H1 (cell line): ENCODE results near the gene HMSD. TPM values are rescaled to one million over a fixed set of nuclear protein-coding genes. Genes with fewer than 3 reads are reported as not detected.

ENCODE experiments used
- CTCF ChIA-PET: fragments of 300-600 bp; sonication (Branson Sonifier 250); formaldehyde crosslinking; loops from one replicate; lab custom pipeline; 2021; ENCODE audit not compliant: partially characterized antibody; lab: Charles Lee
- POLR2A ChIA-PET: fragments of 300-600 bp; sonication (Branson Sonifier 250); formaldehyde crosslinking; loops from one replicate; lab custom pipeline; 2021; ENCODE audit warnings: inconsistent platforms; ENCODE audit not compliant: partially characterized antibody; lab: Charles Lee
- DNase-seq, 2 experiments: peaks; one replicate each; pipeline versions ENCODE4 v3.0.0 to v3.0.0-alpha.2; 2010 to 2022; ENCODE audit warnings: low spot score in 2 of 2, low read depth in 1 of 2, mixed read lengths in 1 of 2
- FAIRE-seq: peaks from 2 replicates; lab custom pipeline; 2011; peaks lifted over from hg19 to GRCh38; lab: Jason Lieb, UNC
- H2AFZ ChIP-seq: 2 replicates; pipeline ENCODE4 v1.8.1; 2012; ENCODE audit warnings: low read length, inconsistent platforms
- H2AK5ac ChIP-seq: 2 replicates; pipeline ENCODE4 v1.6.1; 2013; ENCODE audit warnings: low read depth, low read length
- H2BK120ac ChIP-seq: replicated peaks from 2 replicates; pipeline ENCODE3; 2013; ENCODE audit warnings: low read depth, low read length, inconsistent platforms
- H2BK12ac ChIP-seq: 2 replicates; pipeline ENCODE4 v1.6.1; 2013; ENCODE audit warnings: low read depth, low read length
- H2BK15ac ChIP-seq: 2 replicates; pipeline ENCODE4 v1.6.1; 2013; ENCODE audit warnings: low read length
- H2BK20ac ChIP-seq: 2 replicates; pipeline ENCODE4 v1.6.1; 2013; ENCODE audit warnings: low read length
- H2BK5ac ChIP-seq: 2 replicates; pipeline ENCODE4 v1.6.1; 2013; ENCODE audit warnings: low read depth, low read length
- H3K14ac ChIP-seq: 2 replicates; pipeline ENCODE4 v1.6.1; 2013; ENCODE audit warnings: inconsistent platforms; ENCODE audit not compliant: insufficient read length
- H3K18ac ChIP-seq: 2 replicates; pipeline ENCODE4 v1.6.1; 2013; ENCODE audit warnings: low read length; ENCODE audit errors: extremely low read depth
- H3K23ac ChIP-seq: 2 replicates; pipeline ENCODE4 v1.6.1; 2013; ENCODE audit warnings: inconsistent platforms; ENCODE audit not compliant: insufficient read length
- H3K23me2 ChIP-seq: 2 replicates; pipeline ENCODE4 v1.6.1; 2013; ENCODE audit warnings: low read depth, low read length
- H3K27ac ChIP-seq: 2 replicates; pipeline ENCODE4 v1.6.1; 2011; ENCODE audit warnings: low read depth, low read length, inconsistent platforms
- H3K27me3 ChIP-seq, 4 experiments: replicated peaks in 1 of 4; 1 replicate in 1 of 4; 2 replicates in 3 of 4; pipeline versions ENCODE4 v1.6.1 to v1.8.1; 2011 to 2013; ENCODE audit warnings: low read length in 3 of 4, mild to moderate bottlenecking in 3 of 4, inconsistent platforms in 2 of 4, mixed read lengths in 2 of 4, moderate library complexity in 1 of 4; ENCODE audit not compliant: control insufficient read depth in 3 of 4, insufficient read depth in 3 of 4; ENCODE audit errors: extremely low read depth in 1 of 4
- H3K36me3 ChIP-seq, 4 experiments: 2 replicates each; pipeline versions ENCODE4 v1.6.1 to v1.8.1; 2011 to 2013; ENCODE audit warnings: mild to moderate bottlenecking in 4 of 4, low read length in 3 of 4, moderate library complexity in 2 of 4, control low read depth in 1 of 4, inconsistent platforms in 1 of 4; ENCODE audit not compliant: insufficient read depth in 4 of 4, control insufficient read depth in 2 of 4
- H3K4ac ChIP-seq: replicated peaks from 2 replicates; pipeline ENCODE3; 2013; ENCODE audit warnings: low read length, low read depth, mixed read lengths, inconsistent platforms; ENCODE audit not compliant: insufficient read length
- H3K4me1 ChIP-seq, 4 experiments: replicated peaks in 1 of 4; 1 replicate in 1 of 4; 2 replicates in 3 of 4; pipeline versions ENCODE4 v1.6.1 to v1.8.1; 2011 to 2013; ENCODE audit warnings: low read length in 3 of 4, inconsistent platforms in 2 of 4, mixed read lengths in 1 of 4; ENCODE audit not compliant: insufficient read depth in 4 of 4, control insufficient read depth in 3 of 4
- H3K4me2 ChIP-seq, 2 experiments: 2 replicates each; pipeline versions ENCODE4 v1.6.1 to v1.8.1; 2011 to 2013; ENCODE audit warnings: low read depth in 2 of 2, low read length in 2 of 2, control low read depth in 1 of 2, inconsistent platforms in 1 of 2, mild to moderate bottlenecking in 1 of 2; ENCODE audit not compliant: insufficient read depth in 1 of 2
- H3K4me3 ChIP-seq, 4 experiments: fragments of 200-600, 300-600 bp in 1 of 4; sonication (generic), shearing (Covaris generic), sonication (Bioruptor Twin) in 1 of 4; 2 replicates each; pipeline versions ENCODE4 v1.5.1 to v1.8.1; 2011 to 2016; ENCODE audit warnings: low read length in 4 of 4, low read depth in 3 of 4, control low read depth in 2 of 4, inconsistent platforms in 2 of 4, mild to moderate bottlenecking in 2 of 4, mixed read lengths in 1 of 4, moderate library complexity in 1 of 4; ENCODE audit not compliant: insufficient read depth in 2 of 4; ENCODE audit errors: extremely low read depth in 1 of 4
- H3K56ac ChIP-seq: replicated peaks from 2 replicates; pipeline ENCODE3; 2013; ENCODE audit warnings: low read depth, mild to moderate bottlenecking, mixed read lengths, low read length, inconsistent platforms; ENCODE audit not compliant: insufficient read length
- H3K79me1 ChIP-seq: 2 replicates; pipeline ENCODE4 v1.6.1; 2013; ENCODE audit warnings: low read depth, low read length, control low read depth
- H3K79me2 ChIP-seq, 2 experiments: 2 replicates each; pipeline versions ENCODE4 v1.6.1 to v1.8.1; 2012 to 2013; ENCODE audit warnings: low read length in 2 of 2, mild to moderate bottlenecking in 2 of 2, inconsistent platforms in 1 of 2; ENCODE audit not compliant: insufficient read depth in 2 of 2, control insufficient read depth in 1 of 2
- H3K9ac ChIP-seq, 4 experiments: replicated peaks in 1 of 4; 1 replicate in 1 of 4; 2 replicates in 3 of 4; pipeline versions ENCODE4 v1.6.1 to v1.8.1; 2011 to 2013; ENCODE audit warnings: low read depth in 3 of 4, low read length in 3 of 4, control low read depth in 2 of 4, mild to moderate bottlenecking in 2 of 4, moderate library complexity in 2 of 4, inconsistent platforms in 1 of 4; ENCODE audit errors: extremely low read depth in 1 of 4
- H3K9me3 ChIP-seq, 2 experiments: 2 replicates each; pipeline versions ENCODE4 v1.6.1 to v1.8.1; 2012 to 2013; ENCODE audit warnings: mild to moderate bottlenecking in 2 of 2, moderate library complexity in 2 of 2, control low read depth in 1 of 2, inconsistent platforms in 1 of 2, low read depth in 1 of 2, low read length in 1 of 2, mixed read lengths in 1 of 2; ENCODE audit not compliant: insufficient read depth in 2 of 2
- H4K20me1 ChIP-seq, 2 experiments: replicated peaks in 1 of 2; 2 replicates each; pipeline versions ENCODE3 to v1.8.1; 2011 to 2013; ENCODE audit warnings: inconsistent platforms in 2 of 2, low read length in 2 of 2, mild to moderate bottlenecking in 1 of 2; ENCODE audit not compliant: insufficient read depth in 2 of 2, control insufficient read depth in 1 of 2
- H4K5ac ChIP-seq: 2 replicates; pipeline ENCODE4 v1.6.1; 2013; ENCODE audit warnings: low read length, low read depth, mixed read lengths, inconsistent platforms; ENCODE audit not compliant: insufficient read length
- H4K8ac ChIP-seq: 2 replicates; pipeline ENCODE4 v1.8.0; 2013; ENCODE audit warnings: mild to moderate bottlenecking, moderate library complexity, low read length, inconsistent platforms; ENCODE audit not compliant: insufficient read depth; ENCODE audit errors: extremely low read depth
- H4K91ac ChIP-seq: replicated peaks from 2 replicates; pipeline ENCODE3; 2013; ENCODE audit warnings: low read length, mixed read lengths, inconsistent platforms; ENCODE audit not compliant: insufficient read length
- MAX ChIP-seq: IDR thresholded peaks from 2 replicates; pipeline ENCODE4 v1.6.1; 2012; ENCODE audit warnings: inconsistent platforms
- SIN3A ChIP-seq, 2 experiments: IDR thresholded peaks in 1 of 2; conservative IDR thresholded peaks in 1 of 2; 2 replicates each; pipeline ENCODE4 v1.6.1; 2011 to 2012; ENCODE audit warnings: low read length in 2 of 2, improper control_type of control experiment in 1 of 2, low read depth in 1 of 2, mild to moderate bottlenecking in 1 of 2
- TEAD4 ChIP-seq: IDR thresholded peaks from 2 replicates; pipeline ENCODE4 v1.6.1; 2012; ENCODE audit warnings: low read depth, low read length, inconsistent platforms, mixed read lengths
- WGBS, 2 experiments: shearing (Covaris generic) in 1 of 2; methylation state at CpG; one replicate each; pipeline versions ENCODE4 v1.1.6 to v1.1.7; 2013 to 2015; ENCODE audit warnings: low lambda C conversion rate in 2 of 2, mixed read lengths in 2 of 2, inconsistent platforms in 1 of 2, low coverage in 1 of 2, missing lambda C conversion rate in 1 of 2; ENCODE audit not compliant: insufficient replicate concordance in 2 of 2, insufficient coverage in 1 of 2, insufficient read length in 1 of 2; ENCODE audit errors: extremely low coverage in 1 of 2, missing lambda C conversion rate in 1 of 2; 5-methylcytosine and 5-hydroxymethylcytosine counted together
- polyA plus RNA-seq, 7 experiments: library from polyadenylated mRNA; depleted of rRNA in 3 of 7; stranded (reverse) in 5 of 7; unstranded in 2 of 7; fragments of >200 nt in 5 of 7; fragments of 200-250 nt in 2 of 7; gene quantifications; 1 replicate in 5 of 7; 2 replicates in 1 of 7; 4 replicates in 1 of 7; pipeline versions ENCODE4 v1.2.1 to v1.2.3, GENCODE V29; 2011 to 2013; ENCODE audit warnings: missing spikeins in 2 of 7, mixed read lengths in 2 of 7
- total RNA-seq: library from RNA; stranded (reverse); fragmentation: NEBNext Ultra II Directional; extraction: Animal tissue kit (Norgen Biotek cat#: 25700); gene quantifications from 2 replicates; pipeline ENCODE4 v1.2.1, GENCODE V29; 2021

Gene HMSD
- total and polyA plus RNA-seq, 2 of the 8 experiments (the other 6 are each of a cell fraction or from before 2014, with no cell fraction given) = 1.3 to 3.0 TPM

- no peak for FAIRE-seq
- POLR2A ChIA-PET = interaction anchor here (0.7 to 1.7 kb wide), 2 partner anchors 29 to 645 kb away, joined by 3 to 4 read pairs; no protein-coding TSS in a partner anchor
Observed at GRCh38 chr18:63971320-63972001, 22.4 kb downstream of the HMSD start.

More at GRCh38 chr18:63971320-63972001, 22.4 kb downstream of the HMSD start:
- H2AFZ ChIP-seq = peak overlapping the region; percentile 73
- no peak overlapping the region for H2BK120ac ChIP-seq
- peak overlapping the region in 3 of 4 experiments; percentile 58 to 76 (median 76); a peak in 3 of 7 replicates for H3K9ac ChIP-seq
- H3K79me2 ChIP-seq = no peaks in the 10 kb centered on the region
- H4K91ac ChIP-seq = peak overlapping the region; percentile 12
- H3K4me1 ChIP-seq = peaks cover 2 to 5% (median 4%) of the 10 kb centered on the region in 4 experiments; a peak in 4 of 7 replicates
- peaks cover 8% of the 10 kb centered on the region for H3K23me2 ChIP-seq
- no peak overlapping the region for H3K14ac ChIP-seq
- no peak overlapping the region for H2BK20ac ChIP-seq
- no peak overlapping the region for H3K18ac ChIP-seq
- no peak overlapping the region for H2BK5ac ChIP-seq
- peaks cover 12 to 34% (median 18%) of the 10 kb centered on the region in 4 experiments for H3K27me3 ChIP-seq
- H3K27ac ChIP-seq = no peak overlapping the region
- no peak overlapping the region for H2AK5ac ChIP-seq
- no peak overlapping the region for H4K8ac ChIP-seq
- H3K4me3 ChIP-seq = peak overlapping the region; percentile 67 to 90 (median 76)
- TF ChIP-seq SIN3A (conservative IDR thresholded peaks at IDR 0.05 in 1 of 2, IDR thresholded peaks at IDR 0.05 in 1 of 2; ENCODE audit: low read depth in 1 of 2, low read length in 2 of 2) (no peak), MAX (peak; percentile 34; the same call in 1 of the 2 replicates), TEAD4 (peak; percentile 65)
- H2BK15ac ChIP-seq = no peak overlapping the region
- no peaks in the 10 kb centered on the region for H3K9me3 ChIP-seq
- H2BK12ac ChIP-seq = peak overlapping the region; percentile 43; the same call in 1 of the 2 replicates
- no peak overlapping the region for H3K23ac ChIP-seq
- no peak for DNase-seq
- peak overlapping the region; percentile 90 to 97 for H3K4me2 ChIP-seq
- H3K36me3 ChIP-seq = no peaks in the 10 kb centered on the region
- no peak overlapping the region for H3K56ac ChIP-seq
- peaks cover 0 to 2% of the 10 kb centered on the region in 2 experiments for H4K20me1 ChIP-seq
- H3K4ac ChIP-seq = no peak overlapping the region
- no peaks in the 10 kb centered on the region for H3K79me1 ChIP-seq
- WGBS, 2 experiments = 78% methylated on average over 13 of the region's 13 CpGs; no CpG with 5 or more reads in 1 of the 2 experiments
- CTCF ChIA-PET = no interaction called here
- no peak overlapping the region for H4K5ac ChIP-seq
